H1 (cell line): ENCODE results near the gene TIGIT. TPM values are rescaled to one million over a fixed set of nuclear protein-coding genes. Genes with fewer than 3 reads are reported as not detected.

Experiments used
- CTCF ChIA-PET: fragments of 300-600 bp; sonication (Branson Sonifier 250); formaldehyde crosslinking; loops from one replicate; lab custom pipeline; 2021; ENCODE audit not compliant: partially characterized antibody; lab: Charles Lee
- POLR2A ChIA-PET: fragments of 300-600 bp; sonication (Branson Sonifier 250); formaldehyde crosslinking; loops from one replicate; lab custom pipeline; 2021; ENCODE audit warnings: inconsistent platforms; ENCODE audit not compliant: partially characterized antibody; lab: Charles Lee
- DNase-seq, 2 experiments: peaks; one replicate each; pipeline versions ENCODE4 v3.0.0 to v3.0.0-alpha.2; 2010 to 2022; ENCODE audit warnings: low spot score in 2 of 2, low read depth in 1 of 2, mixed read lengths in 1 of 2
- FAIRE-seq: peaks from 2 replicates; lab custom pipeline; 2011; peaks lifted over from hg19 to GRCh38; lab: Jason Lieb, UNC
- H2AFZ ChIP-seq: 2 replicates; pipeline ENCODE4 v1.8.1; 2012; ENCODE audit warnings: low read length, inconsistent platforms
- H2AK5ac ChIP-seq: 2 replicates; pipeline ENCODE4 v1.6.1; 2013; ENCODE audit warnings: low read depth, low read length
- H2BK120ac ChIP-seq: replicated peaks from 2 replicates; pipeline ENCODE3; 2013; ENCODE audit warnings: low read depth, low read length, inconsistent platforms
- H2BK12ac ChIP-seq: 2 replicates; pipeline ENCODE4 v1.6.1; 2013; ENCODE audit warnings: low read depth, low read length
- H2BK15ac ChIP-seq: 2 replicates; pipeline ENCODE4 v1.6.1; 2013; ENCODE audit warnings: low read length
- H2BK20ac ChIP-seq: 2 replicates; pipeline ENCODE4 v1.6.1; 2013; ENCODE audit warnings: low read length
- H2BK5ac ChIP-seq: 2 replicates; pipeline ENCODE4 v1.6.1; 2013; ENCODE audit warnings: low read depth, low read length
- H3K14ac ChIP-seq: 2 replicates; pipeline ENCODE4 v1.6.1; 2013; ENCODE audit warnings: inconsistent platforms; ENCODE audit not compliant: insufficient read length
- H3K18ac ChIP-seq: 2 replicates; pipeline ENCODE4 v1.6.1; 2013; ENCODE audit warnings: low read length; ENCODE audit errors: extremely low read depth
- H3K23ac ChIP-seq: 2 replicates; pipeline ENCODE4 v1.6.1; 2013; ENCODE audit warnings: inconsistent platforms; ENCODE audit not compliant: insufficient read length
- H3K23me2 ChIP-seq: 2 replicates; pipeline ENCODE4 v1.6.1; 2013; ENCODE audit warnings: low read depth, low read length
- H3K27ac ChIP-seq: 2 replicates; pipeline ENCODE4 v1.6.1; 2011; ENCODE audit warnings: low read depth, low read length, inconsistent platforms
- H3K27me3 ChIP-seq, 4 experiments: replicated peaks in 1 of 4; 1 replicate in 1 of 4; 2 replicates in 3 of 4; pipeline versions ENCODE4 v1.6.1 to v1.8.1; 2011 to 2013; ENCODE audit warnings: low read length in 3 of 4, mild to moderate bottlenecking in 3 of 4, inconsistent platforms in 2 of 4, mixed read lengths in 2 of 4, moderate library complexity in 1 of 4; ENCODE audit not compliant: control insufficient read depth in 3 of 4, insufficient read depth in 3 of 4; ENCODE audit errors: extremely low read depth in 1 of 4
- H3K36me3 ChIP-seq, 4 experiments: 2 replicates each; pipeline versions ENCODE4 v1.6.1 to v1.8.1; 2011 to 2013; ENCODE audit warnings: mild to moderate bottlenecking in 4 of 4, low read length in 3 of 4, moderate library complexity in 2 of 4, control low read depth in 1 of 4, inconsistent platforms in 1 of 4; ENCODE audit not compliant: insufficient read depth in 4 of 4, control insufficient read depth in 2 of 4
- H3K4ac ChIP-seq: replicated peaks from 2 replicates; pipeline ENCODE3; 2013; ENCODE audit warnings: low read length, low read depth, mixed read lengths, inconsistent platforms; ENCODE audit not compliant: insufficient read length
- H3K4me1 ChIP-seq, 4 experiments: replicated peaks in 1 of 4; 1 replicate in 1 of 4; 2 replicates in 3 of 4; pipeline versions ENCODE4 v1.6.1 to v1.8.1; 2011 to 2013; ENCODE audit warnings: low read length in 3 of 4, inconsistent platforms in 2 of 4, mixed read lengths in 1 of 4; ENCODE audit not compliant: insufficient read depth in 4 of 4, control insufficient read depth in 3 of 4
- H3K4me2 ChIP-seq, 2 experiments: 2 replicates each; pipeline versions ENCODE4 v1.6.1 to v1.8.1; 2011 to 2013; ENCODE audit warnings: low read depth in 2 of 2, low read length in 2 of 2, control low read depth in 1 of 2, inconsistent platforms in 1 of 2, mild to moderate bottlenecking in 1 of 2; ENCODE audit not compliant: insufficient read depth in 1 of 2
- H3K4me3 ChIP-seq, 4 experiments: fragments of 200-600, 300-600 bp in 1 of 4; sonication (generic), shearing (Covaris generic), sonication (Bioruptor Twin) in 1 of 4; 2 replicates each; pipeline versions ENCODE4 v1.5.1 to v1.8.1; 2011 to 2016; ENCODE audit warnings: low read length in 4 of 4, low read depth in 3 of 4, control low read depth in 2 of 4, inconsistent platforms in 2 of 4, mild to moderate bottlenecking in 2 of 4, mixed read lengths in 1 of 4, moderate library complexity in 1 of 4; ENCODE audit not compliant: insufficient read depth in 2 of 4; ENCODE audit errors: extremely low read depth in 1 of 4
- H3K56ac ChIP-seq: replicated peaks from 2 replicates; pipeline ENCODE3; 2013; ENCODE audit warnings: low read depth, mild to moderate bottlenecking, mixed read lengths, low read length, inconsistent platforms; ENCODE audit not compliant: insufficient read length
- H3K79me1 ChIP-seq: 2 replicates; pipeline ENCODE4 v1.6.1; 2013; ENCODE audit warnings: low read depth, low read length, control low read depth
- H3K79me2 ChIP-seq, 2 experiments: 2 replicates each; pipeline versions ENCODE4 v1.6.1 to v1.8.1; 2012 to 2013; ENCODE audit warnings: low read length in 2 of 2, mild to moderate bottlenecking in 2 of 2, inconsistent platforms in 1 of 2; ENCODE audit not compliant: insufficient read depth in 2 of 2, control insufficient read depth in 1 of 2
- H3K9ac ChIP-seq, 4 experiments: replicated peaks in 1 of 4; 1 replicate in 1 of 4; 2 replicates in 3 of 4; pipeline versions ENCODE4 v1.6.1 to v1.8.1; 2011 to 2013; ENCODE audit warnings: low read depth in 3 of 4, low read length in 3 of 4, control low read depth in 2 of 4, mild to moderate bottlenecking in 2 of 4, moderate library complexity in 2 of 4, inconsistent platforms in 1 of 4; ENCODE audit errors: extremely low read depth in 1 of 4
- H3K9me3 ChIP-seq, 2 experiments: 2 replicates each; pipeline versions ENCODE4 v1.6.1 to v1.8.1; 2012 to 2013; ENCODE audit warnings: mild to moderate bottlenecking in 2 of 2, moderate library complexity in 2 of 2, control low read depth in 1 of 2, inconsistent platforms in 1 of 2, low read depth in 1 of 2, low read length in 1 of 2, mixed read lengths in 1 of 2; ENCODE audit not compliant: insufficient read depth in 2 of 2
- H4K20me1 ChIP-seq, 2 experiments: replicated peaks in 1 of 2; 2 replicates each; pipeline versions ENCODE3 to v1.8.1; 2011 to 2013; ENCODE audit warnings: inconsistent platforms in 2 of 2, low read length in 2 of 2, mild to moderate bottlenecking in 1 of 2; ENCODE audit not compliant: insufficient read depth in 2 of 2, control insufficient read depth in 1 of 2
- H4K5ac ChIP-seq: 2 replicates; pipeline ENCODE4 v1.6.1; 2013; ENCODE audit warnings: low read length, low read depth, mixed read lengths, inconsistent platforms; ENCODE audit not compliant: insufficient read length
- H4K8ac ChIP-seq: 2 replicates; pipeline ENCODE4 v1.8.0; 2013; ENCODE audit warnings: mild to moderate bottlenecking, moderate library complexity, low read length, inconsistent platforms; ENCODE audit not compliant: insufficient read depth; ENCODE audit errors: extremely low read depth
- H4K91ac ChIP-seq: replicated peaks from 2 replicates; pipeline ENCODE3; 2013; ENCODE audit warnings: low read length, mixed read lengths, inconsistent platforms; ENCODE audit not compliant: insufficient read length
- WGBS, 2 experiments: shearing (Covaris generic) in 1 of 2; methylation state at CpG; one replicate each; pipeline versions ENCODE4 v1.1.6 to v1.1.7; 2013 to 2015; ENCODE audit warnings: low lambda C conversion rate in 2 of 2, mixed read lengths in 2 of 2, inconsistent platforms in 1 of 2, low coverage in 1 of 2, missing lambda C conversion rate in 1 of 2; ENCODE audit not compliant: insufficient replicate concordance in 2 of 2, insufficient coverage in 1 of 2, insufficient read length in 1 of 2; ENCODE audit errors: extremely low coverage in 1 of 2, missing lambda C conversion rate in 1 of 2; 5-methylcytosine and 5-hydroxymethylcytosine counted together
- polyA plus RNA-seq, 7 experiments: library from polyadenylated mRNA; depleted of rRNA in 3 of 7; stranded (reverse) in 5 of 7; unstranded in 2 of 7; fragments of >200 nt in 5 of 7; fragments of 200-250 nt in 2 of 7; gene quantifications; 1 replicate in 5 of 7; 2 replicates in 1 of 7; 4 replicates in 1 of 7; pipeline versions ENCODE4 v1.2.1 to v1.2.3, GENCODE V29; 2011 to 2013; ENCODE audit warnings: missing spikeins in 2 of 7, mixed read lengths in 2 of 7
- total RNA-seq: library from RNA; stranded (reverse); fragmentation: NEBNext Ultra II Directional; extraction: Animal tissue kit (Norgen Biotek cat#: 25700); gene quantifications from 2 replicates; pipeline ENCODE4 v1.2.1, GENCODE V29; 2021

The TIGIT gene
- total and polyA plus RNA-seq, 2 of the 8 experiments (the other 6 are each of a cell fraction or from before 2014, with no cell fraction given) = 0.02 TPM; not detected in 1

GRCh38 chr3:114307222-114307830 lies 13.5 kb downstream of the TIGIT start:
- no peaks in the 10 kb centered on the region for H3K79me2 ChIP-seq
- H3K14ac ChIP-seq = no peak overlapping the region
- no peaks in the 10 kb centered on the region for H3K9me3 ChIP-seq
- no peaks in the 10 kb centered on the region for H3K79me1 ChIP-seq
- no peaks in the 10 kb centered on the region for H3K27me3 ChIP-seq
- no peak overlapping the region for H2BK120ac ChIP-seq
- no peaks in the 10 kb centered on the region; the same call in 1 of the 2 replicates for H3K23me2 ChIP-seq
- H3K4me3 ChIP-seq = no peak overlapping the region
- H4K91ac ChIP-seq = no peak overlapping the region
- no peak overlapping the region for H3K9ac ChIP-seq
- no peak overlapping the region for H2BK5ac ChIP-seq
- H3K23ac ChIP-seq = no peak overlapping the region
- H3K4me1 ChIP-seq = no peaks in the 10 kb centered on the region
- no peak overlapping the region for H4K8ac ChIP-seq
- no peak overlapping the region for H2AFZ ChIP-seq
- no peaks in the 10 kb centered on the region for H3K36me3 ChIP-seq
- H2BK15ac ChIP-seq = no peak overlapping the region
- no peak overlapping the region for H3K56ac ChIP-seq
- DNase-seq (no peak), FAIRE-seq (no peak)
- H2BK20ac ChIP-seq = no peak overlapping the region
- H2BK12ac ChIP-seq = no peak overlapping the region
- ChIA-PET CTCF (interaction anchor here (0.5 to 2.9 kb wide), 8 partner anchors 8 to 1703 kb away, joined by 3 to 13 read pairs (median 4); no protein-coding TSS in a partner anchor), POLR2A (interaction anchor here (0.9 kb wide), 1 partner anchor 12 kb away, joined by 4 read pairs; no protein-coding TSS in a partner anchor)
- H3K27ac ChIP-seq = no peak overlapping the region
- 90% methylated on average over 8 of the region's 8 CpGs; no CpG with 5 or more reads in 1 of the 2 experiments for WGBS, 2 experiments
- H3K4ac ChIP-seq = no peak overlapping the region
- H4K20me1 ChIP-seq = no peaks in the 10 kb centered on the region
- no peak overlapping the region for H4K5ac ChIP-seq
- H3K4me2 ChIP-seq = no peak overlapping the region
- H3K18ac ChIP-seq = no peak overlapping the region
- no peak overlapping the region for H2AK5ac ChIP-seq
